CD4-positive, alpha-beta T cell treated with Interleukin-17A for 1 hour (primary cell): Measurements from ENCODE around the gene SYTL1.
A peak's percentile ranks its signal among the peaks of the same experiment; 100 is the strongest.

Experiments used
- DNase-seq: peaks from one replicate; pipeline ENCODE4 v3.0.0-alpha.2; 2020

The SYTL1 gene

GRCh38 chr1:27388337-27389005 lies 46.6 kb downstream of the SYTL1 start:
- DNase-seq = peak; percentile 81

DNA sequence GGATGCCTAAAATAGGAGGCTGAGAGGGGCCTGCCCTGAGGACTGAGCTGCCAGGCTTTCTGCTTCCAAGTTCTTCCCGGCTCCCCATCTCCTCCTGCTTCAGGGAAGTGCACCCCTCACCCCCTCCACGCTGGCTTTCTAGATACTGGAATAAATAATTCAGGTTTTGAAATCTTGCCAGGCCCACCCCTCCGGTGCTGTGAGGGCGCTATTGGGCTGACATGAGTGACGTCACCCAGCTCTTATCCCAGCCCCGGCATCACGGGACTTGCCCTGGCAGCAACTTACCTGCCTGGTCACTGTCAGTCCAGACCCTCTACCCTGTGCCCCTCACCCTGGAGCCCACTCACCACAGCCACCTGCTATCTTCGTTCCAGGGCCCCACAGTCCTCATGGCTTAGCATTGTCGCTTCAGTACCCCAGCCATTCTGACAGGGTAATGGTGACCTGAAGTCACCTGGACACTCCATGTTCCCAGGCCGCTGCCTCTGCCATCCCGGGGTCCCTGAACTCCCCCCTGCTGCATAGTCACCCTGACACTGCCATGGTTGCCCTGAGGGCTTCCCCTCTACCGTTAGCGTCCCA lies 49.8 kb downstream of the SYTL1 start:
- DNase-seq = peak; percentile 48

DNA sequence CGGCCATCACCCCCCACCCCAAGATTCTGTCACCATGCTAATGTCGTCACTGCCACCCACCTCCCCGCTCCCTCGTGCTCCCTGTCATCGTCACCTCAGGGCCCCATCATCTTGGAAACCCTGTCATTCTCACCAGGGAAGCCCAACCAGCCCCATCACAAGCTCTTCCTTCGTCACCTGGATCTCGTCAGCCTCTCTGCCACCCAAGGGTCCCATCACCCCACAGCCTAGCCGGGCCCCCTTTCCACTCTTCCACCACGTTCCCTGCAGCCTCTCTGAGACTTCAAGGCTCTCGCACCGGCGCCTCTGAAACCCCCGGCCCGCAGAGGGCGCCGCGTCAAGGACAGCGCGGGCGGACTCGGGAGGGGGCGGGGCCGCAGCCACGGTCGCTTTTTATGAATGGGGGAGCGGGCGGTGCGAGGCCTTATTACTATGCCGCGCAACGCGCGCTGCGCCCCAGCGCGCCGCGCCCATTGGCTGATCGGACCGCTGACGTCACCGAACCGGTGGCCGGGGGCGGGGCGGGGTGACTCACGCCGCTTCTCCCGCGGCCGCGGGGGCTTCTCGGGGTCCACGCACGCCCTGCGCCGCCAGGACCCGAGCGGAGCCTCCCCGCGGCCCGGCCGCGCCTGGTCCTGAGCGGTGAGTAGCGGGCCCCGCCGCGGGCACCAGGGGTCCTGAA lies 50.4 kb downstream of the SYTL1 start, which contains the start of gene GPR3:
Gene GPR3, plus strand, starts transcription at position 527 of the 682 bp plus-strand sequence. CDS start 1,177 bp downstream, outside the sequence.
- peak; percentile 94 for DNase-seq

DNA sequence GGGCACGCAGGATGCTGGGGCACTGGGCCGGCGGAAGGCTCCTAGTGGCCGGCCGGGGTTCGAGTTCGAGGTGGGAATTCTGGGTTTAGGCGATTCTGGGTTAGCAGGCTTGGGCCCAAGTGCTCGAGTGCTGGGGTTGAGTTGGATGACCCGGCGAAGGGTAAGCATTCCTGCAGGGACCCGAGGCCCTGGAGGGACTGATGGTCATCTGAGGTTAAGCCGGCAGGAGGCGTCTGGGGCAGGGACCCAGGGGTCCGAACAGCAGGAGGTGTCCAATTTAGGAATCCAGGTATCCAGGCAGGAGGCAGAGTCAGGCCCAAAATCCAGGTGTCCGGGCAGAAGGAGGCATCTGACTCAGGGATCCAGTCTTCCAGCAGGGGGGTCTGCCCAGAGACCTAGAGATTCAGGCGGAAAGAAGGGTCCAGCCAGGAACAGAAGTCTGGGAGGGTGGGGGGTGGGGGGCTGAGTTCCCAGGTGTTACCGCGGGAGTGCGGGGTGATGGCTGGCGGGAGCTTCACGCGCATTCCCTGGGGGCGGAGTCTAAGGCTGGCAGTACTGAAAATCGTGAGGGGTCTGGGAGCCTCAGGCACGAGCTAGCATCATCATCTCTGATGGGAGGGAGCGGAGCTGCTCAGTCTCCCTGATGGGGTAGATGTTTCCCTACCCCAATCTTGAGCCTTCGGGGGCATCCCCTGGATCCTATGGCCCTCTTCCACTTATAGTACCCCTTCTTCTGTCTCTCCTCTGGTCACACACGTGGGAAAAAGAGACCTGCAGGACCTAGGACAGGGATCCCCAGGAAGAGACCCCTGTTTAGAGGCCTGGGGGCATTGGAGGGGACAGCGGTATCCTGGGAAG lies 51.2 kb downstream of the SYTL1 start:
- no peak for DNase-seq

DNA sequence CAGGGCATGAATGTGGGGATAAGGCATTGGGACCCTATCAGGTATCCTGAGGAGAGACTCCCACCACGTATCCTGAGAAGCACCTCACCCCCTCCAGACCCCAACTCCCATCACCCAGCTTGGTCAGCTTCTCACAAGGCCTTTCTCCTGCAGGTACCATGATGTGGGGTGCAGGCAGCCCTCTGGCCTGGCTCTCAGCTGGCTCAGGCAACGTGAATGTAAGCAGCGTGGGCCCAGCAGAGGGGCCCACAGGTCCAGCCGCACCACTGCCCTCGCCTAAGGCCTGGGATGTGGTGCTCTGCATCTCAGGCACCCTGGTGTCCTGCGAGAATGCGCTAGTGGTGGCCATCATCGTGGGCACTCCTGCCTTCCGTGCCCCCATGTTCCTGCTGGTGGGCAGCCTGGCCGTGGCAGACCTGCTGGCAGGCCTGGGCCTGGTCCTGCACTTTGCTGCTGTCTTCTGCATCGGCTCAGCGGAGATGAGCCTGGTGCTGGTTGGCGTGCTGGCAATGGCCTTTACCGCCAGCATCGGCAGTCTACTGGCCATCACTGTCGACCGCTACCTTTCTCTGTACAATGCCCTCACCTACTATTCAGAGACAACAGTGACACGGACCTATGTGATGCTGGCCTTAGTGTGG lies 51.9 kb downstream of the SYTL1 start:
- DNase-seq = no peak

DNA sequence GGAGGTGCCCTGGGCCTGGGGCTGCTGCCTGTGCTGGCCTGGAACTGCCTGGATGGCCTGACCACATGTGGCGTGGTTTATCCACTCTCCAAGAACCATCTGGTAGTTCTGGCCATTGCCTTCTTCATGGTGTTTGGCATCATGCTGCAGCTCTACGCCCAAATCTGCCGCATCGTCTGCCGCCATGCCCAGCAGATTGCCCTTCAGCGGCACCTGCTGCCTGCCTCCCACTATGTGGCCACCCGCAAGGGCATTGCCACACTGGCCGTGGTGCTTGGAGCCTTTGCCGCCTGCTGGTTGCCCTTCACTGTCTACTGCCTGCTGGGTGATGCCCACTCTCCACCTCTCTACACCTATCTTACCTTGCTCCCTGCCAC lies 52.4 kb downstream of the SYTL1 start:
- DNase-seq = no peak

DNA sequence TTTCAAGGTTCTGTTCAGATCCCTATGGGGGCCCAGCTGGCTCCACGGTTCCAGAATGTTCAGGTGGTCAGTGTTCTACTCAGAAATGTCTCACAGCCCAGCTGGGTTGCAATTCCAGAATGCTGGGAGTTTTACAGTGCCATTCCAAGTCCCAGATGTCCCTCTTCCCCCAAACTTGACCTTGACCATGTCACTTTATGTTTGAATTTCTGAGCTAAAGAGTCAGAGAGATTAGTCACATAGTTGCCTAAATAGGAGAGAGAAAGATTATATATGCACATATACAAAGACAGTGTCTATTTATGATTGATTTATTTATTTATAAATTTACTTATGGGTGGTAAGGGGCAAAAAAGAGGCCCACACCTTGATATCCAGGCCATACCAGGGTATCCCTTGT lies 53.1 kb downstream of the SYTL1 start:
- no peak for DNase-seq

GRCh38 chr1:27395441-27396195 lies 53.8 kb downstream of the SYTL1 start:
- DNase-seq = peak; percentile 88

DNA sequence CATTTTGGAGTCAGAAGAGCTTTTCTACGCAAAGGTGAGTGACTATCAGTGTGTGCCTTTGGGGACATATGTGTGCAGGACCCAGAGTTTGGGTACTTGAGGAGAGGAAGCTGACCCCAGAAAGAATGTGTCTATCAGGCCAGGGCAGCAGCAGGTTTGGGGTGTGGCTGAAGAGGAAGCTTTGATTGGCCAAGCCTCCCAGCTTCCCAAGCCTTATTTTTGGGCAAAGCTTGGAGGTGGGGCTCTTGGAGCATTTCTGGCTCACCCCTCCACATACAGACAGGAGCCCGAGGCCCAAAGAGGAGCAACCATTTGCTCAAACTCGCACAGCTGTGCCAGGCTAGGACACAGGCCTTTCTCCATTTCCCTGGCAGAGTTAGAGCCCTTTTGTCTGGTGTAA lies 55.3 kb downstream of the SYTL1 start:
- no peak for DNase-seq

DNA sequence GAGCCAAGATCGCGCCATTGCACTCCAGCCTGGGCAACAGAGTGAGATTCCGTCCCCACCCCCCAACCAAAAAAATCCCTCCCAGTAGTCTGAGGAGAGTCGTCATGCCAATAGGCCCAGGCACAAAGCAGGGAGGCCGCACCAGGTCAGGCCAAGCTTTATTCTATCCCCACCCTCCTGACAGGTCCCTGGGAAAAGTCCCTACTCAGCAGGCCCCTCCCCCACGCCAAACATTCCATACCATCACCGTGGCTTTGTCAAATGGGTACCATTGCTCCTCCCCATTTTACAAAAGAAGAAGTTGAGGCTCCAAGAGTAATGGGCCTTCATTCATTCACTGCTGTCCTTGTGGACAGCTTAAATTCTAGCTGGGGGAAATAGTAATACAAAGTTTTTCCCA lies 55.9 kb downstream of the SYTL1 start:
- no peak for DNase-seq

DNA sequence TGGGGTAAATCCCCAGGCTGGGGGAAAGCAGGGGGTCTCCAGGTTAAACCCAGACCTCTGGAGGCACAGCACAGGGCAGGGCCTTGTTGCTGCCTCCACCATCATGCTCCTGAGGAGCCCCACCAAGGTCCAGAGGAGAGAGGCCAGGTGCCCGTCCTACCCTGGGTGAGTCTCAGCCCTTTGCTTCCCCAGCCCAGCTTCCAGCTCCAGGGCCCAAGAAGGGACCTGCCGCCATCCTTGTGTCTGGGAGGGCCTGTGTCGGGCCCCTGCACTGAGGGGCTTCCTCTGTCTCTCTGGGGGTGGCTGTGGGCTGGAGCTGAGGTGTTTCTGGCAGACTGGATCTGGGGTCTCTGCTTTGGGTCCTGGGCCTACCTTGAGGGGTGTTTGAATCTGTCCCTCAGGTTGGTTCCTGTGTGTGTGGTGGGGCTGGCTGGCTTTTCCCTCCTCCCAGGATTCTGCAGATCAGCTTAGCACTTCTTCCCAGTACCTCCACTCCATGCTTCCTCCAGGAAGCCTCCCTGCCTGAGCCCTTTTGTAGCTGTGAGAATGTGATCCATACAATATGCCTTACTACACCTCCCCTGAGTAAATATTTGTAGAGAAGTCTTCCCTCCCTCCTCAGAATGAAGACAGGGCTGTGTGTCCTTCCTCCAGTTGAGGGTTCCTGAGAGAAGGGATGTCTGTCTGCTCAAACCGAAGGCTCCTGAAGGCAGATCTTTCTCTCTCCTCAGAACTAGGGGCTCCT lies 56.8 kb downstream of the SYTL1 start:
- DNase-seq = no peak

DNA sequence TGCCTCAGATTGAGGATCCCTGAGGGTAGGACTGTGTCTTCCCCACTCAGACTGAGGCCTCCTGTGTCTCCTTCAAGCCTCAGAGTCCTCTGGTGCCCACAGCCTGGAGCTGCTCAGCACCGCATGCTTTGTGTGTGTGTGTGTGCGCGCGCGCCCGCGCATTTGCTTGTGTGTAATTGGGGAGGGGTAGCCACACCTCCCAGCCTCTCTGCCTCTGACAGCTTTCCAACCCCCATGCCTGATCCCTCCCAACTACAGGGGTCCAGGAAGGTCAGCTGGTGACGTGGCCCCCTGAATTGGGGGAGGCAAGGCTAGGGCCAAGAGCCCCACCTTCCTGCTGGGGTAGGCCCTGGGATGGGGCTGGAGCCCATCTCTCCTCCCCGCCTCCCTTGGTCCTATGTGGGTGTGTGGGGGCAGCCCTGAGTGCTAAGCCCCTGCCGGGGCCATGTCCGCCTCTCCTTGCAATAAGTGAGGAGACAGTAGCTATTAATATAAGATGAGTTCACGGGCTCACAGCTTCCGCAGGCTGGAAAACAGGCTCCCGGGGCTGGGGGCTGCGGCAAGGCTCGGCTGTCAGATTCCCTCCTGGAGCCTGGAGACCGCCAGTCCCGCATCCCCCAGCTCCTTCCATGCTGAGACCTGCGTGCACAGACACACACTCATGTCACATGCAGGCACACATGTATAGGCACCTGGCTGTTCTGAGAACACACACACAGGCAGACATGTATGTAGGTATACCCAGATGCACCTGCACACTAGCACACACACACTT lies 57.6 kb downstream of the SYTL1 start:
- DNase-seq = no peak

DNA sequence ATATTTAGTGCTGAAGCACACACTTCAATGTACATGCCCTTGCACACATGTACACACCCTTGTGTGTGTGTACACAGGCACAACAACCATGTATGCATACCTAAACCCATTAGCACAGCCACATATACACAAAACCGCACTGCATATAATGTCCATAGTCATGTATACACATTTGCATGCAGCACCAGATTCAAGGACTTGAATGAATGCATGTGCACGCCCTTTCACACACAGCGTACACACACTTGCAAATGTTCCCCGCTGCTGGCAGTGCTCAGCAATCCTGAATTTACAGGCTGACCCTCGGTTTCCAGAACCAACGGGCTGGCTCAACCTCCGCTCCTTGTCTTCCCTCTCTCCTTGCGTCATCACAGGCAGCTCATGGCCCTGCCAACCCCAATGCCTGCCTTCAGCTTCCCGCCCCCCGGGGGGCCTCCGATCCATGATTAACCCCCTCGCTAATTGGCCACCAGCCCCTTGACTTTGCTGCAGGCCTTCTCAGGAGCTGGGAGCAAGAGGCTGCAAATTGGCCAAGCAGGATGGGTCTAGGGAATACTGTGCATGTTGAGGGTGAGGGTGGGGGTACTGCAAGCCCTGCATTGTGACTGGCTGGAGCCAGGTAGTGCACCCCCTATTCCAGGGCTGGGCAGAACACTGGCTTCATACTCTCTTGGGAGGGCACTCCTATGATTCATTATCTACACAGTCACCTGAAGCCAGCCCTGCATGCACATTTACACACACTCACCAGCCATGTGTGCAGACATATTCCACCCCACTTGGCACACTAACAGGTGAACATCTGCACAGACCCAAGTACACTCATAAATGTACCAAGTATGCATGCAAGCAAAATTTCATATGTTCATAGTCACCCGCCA lies 58.5 kb downstream of the SYTL1 start:
- no peak for DNase-seq

- DNase-seq = no peak
Observed at GRCh38 chr1:27400963-27401341, 59.1 kb downstream of the SYTL1 start.

GRCh38 chr1:27402349-27402754 lies 60.5 kb downstream of the SYTL1 start:
- DNase-seq = no peak

- DNase-seq = peak; percentile 36
Observed at GRCh38 chr1:27403065-27403726, 61.4 kb downstream of the SYTL1 start.
